Measurements from ENCODE around the gene RC3H2. TPM values are rescaled to one million over a fixed set of nuclear protein-coding genes. Genes with fewer than 3 reads are reported as not detected.

Gene RC3H2
- total and polyA plus RNA-seq, 10 of the 15 experiments (the other 5 are each of a cell fraction or from before 2014, with no cell fraction given) = 7.2 to 25.5 (median 16.1) TPM

- TF ChIP-seq, protein P1, sequence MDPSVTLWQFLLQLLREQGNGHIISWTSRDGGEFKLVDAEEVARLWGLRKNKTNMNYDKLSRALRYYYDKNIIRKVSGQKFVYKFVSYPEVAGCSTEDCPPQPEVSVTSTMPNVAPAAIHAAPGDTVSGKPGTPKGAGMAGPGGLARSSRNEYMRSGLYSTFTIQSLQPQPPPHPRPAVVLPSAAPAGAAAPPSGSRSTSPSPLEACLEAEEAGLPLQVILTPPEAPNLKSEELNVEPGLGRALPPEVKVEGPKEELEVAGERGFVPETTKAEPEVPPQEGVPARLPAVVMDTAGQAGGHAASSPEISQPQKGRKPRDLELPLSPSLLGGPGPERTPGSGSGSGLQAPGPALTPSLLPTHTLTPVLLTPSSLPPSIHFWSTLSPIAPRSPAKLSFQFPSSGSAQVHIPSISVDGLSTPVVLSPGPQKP (IDR thresholded peaks at IDR 0.05; ENCODE audit: low read depth, low read length) = no peak
- TF ChIP-seq RFX5 (IDR thresholded peaks at IDR 0.05; ENCODE audit: low read depth, low read length) (no peak), BCL11A (IDR thresholded peaks at IDR 0.05; ENCODE audit: low read depth, low read length) (no peak), FOXM1 (IDR thresholded peaks at IDR 0.05; ENCODE audit: low read depth, low read length) (no peak), ATF3 (IDR thresholded peaks at IDR 0.05; ENCODE audit: borderline replicate concordance, extremely low read depth, low read depth, low read length) (peak; percentile 77; the same call in 1 of the 2 replicates), RAD51 (IDR thresholded peaks at IDR 0.05) (peak; percentile 100), SMC3 (IDR thresholded peaks at IDR 0.05; ENCODE audit: borderline replicate concordance, low read length) (no peak), EGR1 (IDR thresholded peaks at IDR 0.05; ENCODE audit: borderline replicate concordance in 1 of 2, low read depth in 2 of 2, low read length in 2 of 2) (peak; percentile 16 to 94), CTCF (IDR thresholded peaks at IDR 0.05 in 2 of 3, conservative IDR thresholded peaks at IDR 0.05 in 1 of 3; ENCODE audit: control insufficient read depth in 2 of 3, extremely low read depth in 1 of 3, insufficient read depth in 1 of 3, low read depth in 3 of 3, low read length in 3 of 3) (no peak), GATAD2B (conservative IDR thresholded peaks at IDR 0.05; ENCODE audit: low read depth) (peak; percentile 92), ZNF217 (IDR thresholded peaks at IDR 0.05) (peak; percentile 57; the same call in 1 of the 2 replicates), SUZ12 (IDR thresholded peaks at IDR 0.05; ENCODE audit: unreplicated experiment) (no peak), ZNF687 (IDR thresholded peaks at IDR 0.05) (peak; percentile 93), CBFB (IDR thresholded peaks at IDR 0.05; ENCODE audit: low read depth) (peak; percentile 95), EED (IDR thresholded peaks at IDR 0.05; ENCODE audit: low read depth) (0 out of 2 replicates have a peak, but pooled peaks have one; percentile 37), CHD1 (IDR thresholded peaks at IDR 0.05; ENCODE audit: low read depth, low read length) (peak; percentile 88), ZNF622 (IDR thresholded peaks at IDR 0.05) (no peak), STAT3 (IDR thresholded peaks at IDR 0.05; ENCODE audit: low read depth, low read length) (no peak), NBN (IDR thresholded peaks at IDR 0.05) (0 out of 2 replicates have a peak, but pooled peaks have one; percentile 12), MTA2 (IDR thresholded peaks at IDR 0.05; ENCODE audit: low read depth) (no peak), STAT1 (conservative IDR thresholded peaks at IDR 0.05) (no peak), MEF2A (IDR thresholded peaks at IDR 0.05; ENCODE audit: insufficient read depth, low read depth, low read length) (no peak), GABPA (IDR thresholded peaks at IDR 0.05; ENCODE audit: low read depth) (peak; percentile 65; the same call in 1 of the 2 replicates)
Observed at GRCh38 chr9:122904823-122905710, at the start of gene RC3H2 (continued).
